A549 (cell line): ENCODE data around the gene BBLN. TPM values are rescaled to one million over a fixed set of nuclear protein-coding genes. Genes with fewer than 3 reads are reported as not detected.

Source experiments
- ATAC-seq, 2 experiments: fragments of 200-7000 bp in 1 of 2; fragments of >200 bp in 1 of 2; cut with Nextera tagmentation in 1 of 2; cut with Tn5 transposase in 1 of 2; 3 replicates each; pipeline versions ENCODE4 v1.8.0 to v1.9.1; 2018 to 2020; ENCODE audit warnings: mild to moderate bottlenecking in 1 of 2, moderate library complexity in 1 of 2
- CTCF ChIA-PET: fragments of 300-600 bp; sonication (Branson Sonifier 250); formaldehyde crosslinking; extraction: SDS; loops from one replicate; lab custom pipeline; 2021; ENCODE audit warnings: antibody characterized with exemption, inconsistent platforms; lab: Yijun Ruan, JAX
- POLR2A ChIA-PET: fragments of 350-600 bp; formaldehyde crosslinking; extraction: SDS; loops from one replicate; lab custom pipeline; 2021; ENCODE audit warnings: antibody characterized with exemption, inconsistent platforms; lab: Yijun Ruan, JAX
- DNase-seq, 2 experiments: peaks; one replicate each; pipeline versions ENCODE4 v3.0.0 to v3.0.0-alpha.2; 2011 to 2016; ENCODE audit warnings: low read depth in 1 of 2, low spot score in 1 of 2
- FAIRE-seq: peaks from 2 replicates; lab custom pipeline; 2011; peaks lifted over from hg19 to GRCh38; lab: Jason Lieb, UNC
- H3K27ac ChIP-seq, 2 experiments: fragments of >200 bp; sonication (Bioruptor Twin); formaldehyde crosslinking; 3 replicates each; pipeline ENCODE4 v1.5.1; 2016 to 2017
- H3K4me1 ChIP-seq: fragments of >200 bp; sonication (Bioruptor Twin); formaldehyde crosslinking; 3 replicates; pipeline ENCODE4 v1.6.1; 2016
- H3K4me2 ChIP-seq: fragments of >200 bp; sonication (Bioruptor Twin); formaldehyde crosslinking; 3 replicates; pipeline ENCODE4 v1.6.1; 2016
- H3K4me3 ChIP-seq: fragments of >200 bp; sonication (Bioruptor Twin); formaldehyde crosslinking; 3 replicates; pipeline ENCODE4 v1.5.1; 2016
- H3K9me3 ChIP-seq: fragments of >200 bp; sonication (Bioruptor Twin); formaldehyde crosslinking; 3 replicates; pipeline ENCODE4 v1.6.1; 2016
- ATOH8 ChIP-seq: fragments of 250-450 bp; sonication (Bioruptor Pico); IDR thresholded peaks from 2 replicates; pipeline ENCODE4 v1.5.0; 2020; ENCODE audit warnings: low read depth, mild to moderate bottlenecking, moderate library complexity
- CBX2 ChIP-seq: fragments of 200-600 bp; sonication (generic); IDR thresholded peaks from 2 replicates; pipeline ENCODE4 v1.6.1; 2016; ENCODE audit warnings: low read depth, mild to moderate bottlenecking, borderline replicate concordance
- CBX8 ChIP-seq: fragments of 200-600 bp; sonication (generic); IDR thresholded peaks from 2 replicates; pipeline ENCODE4 v1.6.1; 2016
- CEBPB ChIP-seq, 2 experiments: fragments of >200 bp in 1 of 2; sonication (Bioruptor Twin) in 1 of 2; formaldehyde crosslinking in 1 of 2; IDR thresholded peaks; 2 replicates each; pipeline ENCODE4 v1.6.1; 2012 to 2016
- E2F6 ChIP-seq: IDR thresholded peaks from 2 replicates; pipeline ENCODE4 v1.6.1; 2012; ENCODE audit warnings: low read depth, borderline replicate concordance
- EHMT2 ChIP-seq: fragments of 200-600 bp; sonication (generic); IDR thresholded peaks from 2 replicates; pipeline ENCODE4 v1.6.1; 2016; ENCODE audit warnings: antibody characterized with exemption, low read depth, mild to moderate bottlenecking, moderate library complexity
- HDAC2 ChIP-seq: fragments of 200-600 bp; sonication (generic); IDR thresholded peaks from 2 replicates; pipeline ENCODE4 v1.6.1; 2016
- HMGXB4 ChIP-seq: fragments of 250-450 bp; sonication (Bioruptor Pico); IDR thresholded peaks from 2 replicates; pipeline ENCODE4 v1.5.0; 2021; ENCODE audit warnings: mild to moderate bottlenecking, moderate library complexity, borderline replicate concordance
- HOXB5 ChIP-seq: fragments of 250-450 bp; sonication (Bioruptor Pico); IDR thresholded peaks from 2 replicates; pipeline ENCODE4 v1.5.0; 2020; ENCODE audit warnings: mild to moderate bottlenecking, moderate library complexity
- JUNB ChIP-seq: fragments of >200 bp; sonication (Bioruptor Twin); formaldehyde crosslinking; IDR thresholded peaks from 2 replicates; pipeline ENCODE4 v1.6.1; 2016
- KDM1A ChIP-seq: fragments of 200-600 bp; sonication (generic); IDR thresholded peaks from 2 replicates; pipeline ENCODE4 v1.6.1; 2016; ENCODE audit warnings: low read depth, mild to moderate bottlenecking
- MAZ ChIP-seq: fragments of 150-350 bp; IDR thresholded peaks from 2 replicates; pipeline ENCODE4 v1.6.1; 2014; ENCODE audit warnings: antibody characterized with exemption, low read depth, low read length, borderline replicate concordance
- MYC ChIP-seq: IDR thresholded peaks from 2 replicates; pipeline ENCODE4 v1.6.1; 2012; ENCODE audit warnings: mild to moderate bottlenecking, inconsistent platforms, low read length, improper control_type of control experiment, borderline replicate concordance
- NFE2L2 ChIP-seq: fragments of 150-350 bp; conservative IDR thresholded peaks from 2 replicates; pipeline ENCODE4 v1.6.1; 2014; ENCODE audit warnings: low read length
- NPAS2 ChIP-seq: fragments of 250-450 bp; sonication (Bioruptor Pico); IDR thresholded peaks from 2 replicates; pipeline ENCODE4 v1.8.0; 2022; ENCODE audit warnings: mild to moderate bottlenecking, moderate library complexity, borderline replicate concordance
- POLR2A ChIP-seq: IDR thresholded peaks from 2 replicates; pipeline ENCODE4 v1.6.1; 2012; ENCODE audit warnings: mild to moderate bottlenecking, low read length
- RAD21 ChIP-seq, 2 experiments: fragments of >200 bp in 1 of 2; sonication (Bioruptor Twin) in 1 of 2; formaldehyde crosslinking in 1 of 2; IDR thresholded peaks in 1 of 2; conservative IDR thresholded peaks in 1 of 2; 2 replicates in 1 of 2; 3 replicates in 1 of 2; pipeline ENCODE4 v1.6.1; 2012 to 2018; ENCODE audit warnings: inconsistent platforms in 1 of 2
- RCOR1 ChIP-seq: fragments of 150-350 bp; IDR thresholded peaks from 2 replicates; pipeline ENCODE4 v1.6.1; 2014; ENCODE audit warnings: antibody characterized with exemption, low read length, low read depth
- REST ChIP-seq: fragments of 200-600 bp; sonication (generic); IDR thresholded peaks from 2 replicates; pipeline ENCODE4 v1.6.1; 2016; ENCODE audit warnings: antibody characterized with exemption, mild to moderate bottlenecking, moderate library complexity
- RFX5 ChIP-seq: fragments of 450-650 bp; IDR thresholded peaks from 2 replicates; pipeline ENCODE4 v1.7.1; 2014; ENCODE audit warnings: antibody characterized with exemption, mild to moderate bottlenecking, moderate library complexity
- RNF2 ChIP-seq: fragments of 200-600 bp; sonication (generic); IDR thresholded peaks from 2 replicates; pipeline ENCODE4 v1.6.1; 2016; ENCODE audit warnings: low read depth, mild to moderate bottlenecking, antibody characterized with exemption, moderate library complexity, borderline replicate concordance
- SREBF2 ChIP-seq: fragments of 450-650 bp; IDR thresholded peaks from 2 replicates; pipeline ENCODE4 v1.6.1; 2014; ENCODE audit warnings: mild to moderate bottlenecking, moderate library complexity
- ZC3H11A ChIP-seq: fragments of 450-650 bp; IDR thresholded peaks from 2 replicates; pipeline ENCODE4 v1.6.1; 2014; ENCODE audit warnings: antibody characterized with exemption, mild to moderate bottlenecking
- ZNF302 ChIP-seq: fragments of 250-450 bp; sonication (Bioruptor Pico); IDR thresholded peaks from 2 replicates; pipeline ENCODE4 v1.9.0; 2021; ENCODE audit warnings: inconsistent platforms, mild to moderate bottlenecking, moderate library complexity
- ZSCAN20 ChIP-seq: fragments of 250-450 bp; sonication (Bioruptor Pico); IDR thresholded peaks from 2 replicates; pipeline ENCODE4 v1.8.0; 2022; ENCODE audit warnings: mild to moderate bottlenecking, moderate library complexity
- WGBS: methylation state at CpG from one replicate; pipeline ENCODE4 v1.1.6; 2017; ENCODE audit errors: missing lambda C conversion rate; 5-methylcytosine and 5-hydroxymethylcytosine counted together
- polyA plus RNA-seq, 4 experiments: library from polyadenylated mRNA; depleted of rRNA in 3 of 4; stranded (reverse); fragments of >200 nt; fragmentation: RNase III in 1 of 4; extraction: RNeasy Plus Mini Kit Qiagen cat#74134 plus additional on column Dnase treatment in 1 of 4; gene quantifications; 2 replicates in 3 of 4; 3 replicates in 1 of 4; pipeline ENCODE4 v1.2.3, GENCODE V29; 2011 to 2017

The BBLN gene
- polyA plus RNA-seq, 2 of the 4 experiments (the other 2 are of a cell fraction): 23.8 to 28.1 TPM

GRCh38 chr9:128203707-128204551 is 43.9 kb downstream of the BBLN start (continued):
- TF ChIP-seq JUNB: no peak
- no peak for TF ChIP-seq KDM1A
- TF ChIP-seq HOXB5 (CRISPR knock-in tag): no peak
- no peak for TF ChIP-seq CBX8
- TF ChIP-seq ZC3H11A: no peak
- no peak for TF ChIP-seq REST
- no peak for TF ChIP-seq CEBPB (IDR thresholded peaks at IDR 0.05)

- Histone ChIP-seq H3K4me2 (peak overlapping the region; percentile 86), H3K27ac (peak overlapping the region; percentile 95 to 99), H3K4me1 (peaks cover 70% of the 10 kb centered on the region), H3K4me3 (peak overlapping the region; percentile 96), H3K9me3 (no peaks in the 10 kb centered on the region)
- POLR2A ChIA-PET: no interaction called here
- DNase-seq (no peak), ATAC-seq (no peak), FAIRE-seq (no peak)
- 79% methylated on average over 7 of the region's 7 CpGs for WGBS
- TF ChIP-seq SREBF2 (no peak), NPAS2 (CRISPR knock-in tag) (no peak), KDM1A (no peak), HDAC2 (no peak), MAZ (no peak), E2F6 (no peak), ATOH8 (CRISPR knock-in tag) (no peak), RAD21 (conservative IDR thresholded peaks at IDR 0.05 in 1 of 2, IDR thresholded peaks at IDR 0.05 in 1 of 2) (no peak), RFX5 (no peak), ZSCAN20 (CRISPR knock-in tag) (no peak), RNF2 (no peak), EHMT2 (no peak), ZNF302 (CRISPR knock-in tag) (no peak), MYC (no peak), CBX2 (no peak), RCOR1 (no peak), NFE2L2 (no peak), HMGXB4 (CRISPR knock-in tag) (no peak), POLR2A (no peak)
- CTCF ChIA-PET: interaction anchor here (0.6 to 9.3 kb wide), 4 partner anchors 9 to 32 kb away, joined by 3 to 82 read pairs (median 8); no protein-coding TSS in a partner anchor
These were observed 44.8 kb downstream of the BBLN start for GRCh38 chr9:128204858-128205257.
